GM12892 (cell line): ENCODE results near the gene EPHB2.

Source experiments
- POLR2A ChIP-seq: IDR thresholded peaks from 2 replicates; pipeline ENCODE4 v1.6.1; 2011; ENCODE audit warnings: low read depth, low read length, control low read depth
- POLR2AphosphoS5 ChIP-seq: IDR thresholded peaks from 2 replicates; pipeline ENCODE4 v1.6.1; 2011; ENCODE audit warnings: low read depth, low read length, control low read depth
- TAF1 ChIP-seq: IDR thresholded peaks from 2 replicates; pipeline ENCODE4 v1.6.1; 2011; ENCODE audit warnings: low read depth, mild to moderate bottlenecking, control low read depth, low read length, borderline replicate concordance

GRCh38 chr1:22722901-22723550 lies 12.4 kb downstream of the EPHB2 start:
- TF ChIP-seq POLR2A: no peak
- no peak for TF ChIP-seq POLR2AphosphoS5
- no peak for TF ChIP-seq TAF1
